ENCODE data around the gene DOC2A.
"Not testable (repeated sequence)": the region's sequence is repeated elsewhere in the genome, so short reads cannot be mapped to it uniquely, and the experiment has no call there.

Gene DOC2A

GRCh38 chr16:30026449-30026848, 15.6 kb upstream of the DOC2A start:
- DNase-seq: no peak

GRCh38 chr16:30025574-30025973, 14.7 kb upstream of the DOC2A start:
- DNase-seq: no peak

GRCh38 chr16:30025156-30025555, 14.3 kb upstream of the DOC2A start:
- DNase-seq: no peak

GRCh38 chr16:30024451-30024850, 13.6 kb upstream of the DOC2A start:
- no peak for DNase-seq

- DNase-seq: no peak
Measured at GRCh38 chr16:30023586-30023985, 12.8 kb upstream of the DOC2A start.

GRCh38 chr16:30022887-30023286, 12.1 kb upstream of the DOC2A start, which contains the start of gene C16orf92:
C16orf92 (plus strand) TSS chr16:30023198; CDS start chr16:30023341, 143 bp downstream.
- no peak for DNase-seq

GRCh38 chr16:30018731-30019158, 7.9 kb upstream of the DOC2A start:
- DNase-seq: no peak

- DNase-seq: not testable (repeated sequence)
Measured at GRCh38 chr16:30017937-30018336, 7.1 kb upstream of the DOC2A start.

GRCh38 chr16:30017277-30017656, 6.4 kb upstream of the DOC2A start:
- DNase-seq: no peak

- no peak for DNase-seq
Measured at GRCh38 chr16:30016555-30017276, 5.9 kb upstream of the DOC2A start.

- DNase-seq: not testable (repeated sequence)
Measured at GRCh38 chr16:30015450-30015849, 4.6 kb upstream of the DOC2A start.

GRCh38 chr16:30012598-30012997, 1.8 kb upstream of the DOC2A start:
- not testable (repeated sequence) for DNase-seq

GRCh38 chr16:30011714-30012504, 1.1 kb upstream of the DOC2A start:
- no peak for DNase-seq

GRCh38 chr16:30009990-30010843, 610 bp downstream of the DOC2A start:
- DNase-seq: no peak

GRCh38 chr16:30009085-30009862, 1.6 kb downstream of the DOC2A start:
- no peak for DNase-seq

- no peak for DNase-seq
Measured at GRCh38 chr16:30007378-30007895, 3.4 kb downstream of the DOC2A start.

GRCh38 chr16:30006659-30007377, 4.0 kb downstream of the DOC2A start:
- DNase-seq: no peak

GRCh38 chr16:30006095-30006473, 4.7 kb downstream of the DOC2A start:
- DNase-seq: no peak

GRCh38 chr16:30005341-30006094, 5.3 kb downstream of the DOC2A start:
- no peak for DNase-seq

GRCh38 chr16:30004811-30005242, 6.0 kb downstream of the DOC2A start:
- no peak for DNase-seq

GRCh38 chr16:30004424-30004776, 6.4 kb downstream of the DOC2A start:
- DNase-seq: no peak
